Duodenal mucosa (tissue), 2 donors: ENCODE results near the gene NAMPT.
"Not testable (repeated sequence)": the region's sequence is repeated elsewhere in the genome, so short reads cannot be mapped to it uniquely, and the experiment has no call there.

Experiments used
- H3K27ac ChIP-seq: one replicate; pipeline ENCODE4 v1.7.0; 2013; ENCODE audit warnings: low read depth, low read length
- H3K27me3 ChIP-seq, 2 donors: one replicate each; pipeline ENCODE4 v1.7.0; 2013; ENCODE audit warnings: low read length in 2 of 2, control low read depth in 1 of 2; ENCODE audit not compliant: insufficient read depth in 2 of 2, control insufficient read depth in 1 of 2
- H3K36me3 ChIP-seq, 2 donors: one replicate each; pipeline ENCODE4 v1.7.0; 2013; ENCODE audit warnings: low read length in 2 of 2, control low read depth in 1 of 2; ENCODE audit not compliant: insufficient read depth in 2 of 2, control insufficient read depth in 1 of 2
- H3K4me1 ChIP-seq, 2 donors: one replicate each; pipeline ENCODE4 v1.7.0; 2013; ENCODE audit warnings: low read length in 2 of 2, control low read depth in 1 of 2; ENCODE audit not compliant: insufficient read depth in 2 of 2, control insufficient read depth in 1 of 2
- H3K4me3 ChIP-seq, 2 donors: one replicate each; pipeline ENCODE4 v1.7.0; 2013; ENCODE audit warnings: low read length in 2 of 2, low read depth in 1 of 2
- H3K9ac ChIP-seq, 2 donors: one replicate each; pipeline ENCODE4 v1.7.0; 2013; ENCODE audit warnings: low read length in 2 of 2, low read depth in 1 of 2
- H3K9me3 ChIP-seq, 2 donors: one replicate each; pipeline ENCODE4 v1.7.0; 2013; ENCODE audit warnings: low read length in 2 of 2, control low read depth in 1 of 2; ENCODE audit not compliant: control insufficient read depth in 1 of 2

NAMPT gene

GRCh38 chr7:106284714-106285050 lies at the start of gene NAMPT:
Gene NAMPT (minus strand): TSS chr7:106284983. CDS start chr7:106284884, 99 bp downstream.
- Histone ChIP-seq H3K9me3 (no peaks in the 10 kb centered on the region), H3K9ac (peak within 1 kb of the TSS; percentile 91 to 99), H3K4me3 (peak within 1 kb of the TSS; percentile 83 to 97), H3K27me3 (no peaks in the 10 kb centered on the region), H3K4me1 (peaks cover 6 to 37% of the 10 kb centered on the region in 2 donors), H3K27ac (peak within 1 kb of the TSS; percentile 98), H3K36me3 (no peaks in the 10 kb centered on the region)

DNA sequence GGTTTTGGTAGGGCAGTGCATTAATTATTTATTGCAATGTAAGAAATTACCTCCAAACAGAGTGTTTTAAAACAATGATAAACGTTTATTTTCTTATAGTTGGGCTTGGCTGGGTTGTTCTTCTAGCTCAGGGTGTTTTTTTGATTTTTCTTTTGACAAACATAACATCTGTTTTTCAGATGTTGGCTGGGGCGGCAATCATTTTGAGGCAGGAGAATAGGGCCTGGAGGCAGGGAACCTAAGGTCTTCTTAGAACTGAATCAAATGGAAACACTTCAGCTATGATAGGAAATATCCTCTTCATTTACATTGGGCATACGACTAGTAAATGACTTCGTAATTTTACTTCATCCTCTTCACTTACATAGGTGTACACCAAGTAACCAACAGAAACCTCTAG lies 47.4 kb upstream of the NAMPT start:
- Histone ChIP-seq H3K4me3 (no peak overlapping the region), H3K4me1 (no peaks in the 10 kb centered on the region), H3K9me3 (peaks cover 0 to 5% of the 10 kb centered on the region in 2 donors), H3K27me3 (no peaks in the 10 kb centered on the region), H3K36me3 (no peaks in the 10 kb centered on the region), H3K9ac (no peak overlapping the region), H3K27ac (no peak overlapping the region)

GRCh38 chr7:106331441-106332175 lies 46.8 kb upstream of the NAMPT start:
- Histone ChIP-seq H3K9ac (no peak overlapping the region), H3K4me3 (no peak overlapping the region), H3K4me1 (no peaks in the 10 kb centered on the region), H3K36me3 (no peaks in the 10 kb centered on the region), H3K9me3 (no peaks in the 10 kb centered on the region), H3K27me3 (no peaks in the 10 kb centered on the region), H3K27ac (no peak overlapping the region)

- Histone ChIP-seq H3K9me3 (no peaks in the 10 kb centered on the region), H3K27me3 (no peaks in the 10 kb centered on the region), H3K4me3 (no peak overlapping the region), H3K36me3 (no peaks in the 10 kb centered on the region), H3K27ac (no peak overlapping the region), H3K4me1 (no peaks in the 10 kb centered on the region), H3K9ac (no peak overlapping the region)
These were observed 45.4 kb upstream of the NAMPT start for GRCh38 chr7:106329971-106330733.

- H3K9me3 ChIP-seq = no peaks in the 10 kb centered on the region
- no peak overlapping the region for H3K9ac ChIP-seq
- H3K4me3 ChIP-seq = no peak overlapping the region
- H3K36me3 ChIP-seq = no peaks in the 10 kb centered on the region
- H3K4me1 ChIP-seq = no peaks in the 10 kb centered on the region
- H3K27me3 ChIP-seq = no peaks in the 10 kb centered on the region
- H3K27ac ChIP-seq = no peak overlapping the region
These were observed 44.6 kb upstream of the NAMPT start for GRCh38 chr7:106329408-106329807.

- H3K27me3 ChIP-seq = no peaks in the 10 kb centered on the region
- no peak overlapping the region for H3K4me3 ChIP-seq
- no peak overlapping the region for H3K9ac ChIP-seq
- H3K9me3 ChIP-seq = no peaks in the 10 kb centered on the region
- no peaks in the 10 kb centered on the region for H3K36me3 ChIP-seq
- no peaks in the 10 kb centered on the region for H3K4me1 ChIP-seq
- H3K27ac ChIP-seq = no peak overlapping the region
These were observed 43.0 kb upstream of the NAMPT start for GRCh38 chr7:106327538-106328481.

DNA sequence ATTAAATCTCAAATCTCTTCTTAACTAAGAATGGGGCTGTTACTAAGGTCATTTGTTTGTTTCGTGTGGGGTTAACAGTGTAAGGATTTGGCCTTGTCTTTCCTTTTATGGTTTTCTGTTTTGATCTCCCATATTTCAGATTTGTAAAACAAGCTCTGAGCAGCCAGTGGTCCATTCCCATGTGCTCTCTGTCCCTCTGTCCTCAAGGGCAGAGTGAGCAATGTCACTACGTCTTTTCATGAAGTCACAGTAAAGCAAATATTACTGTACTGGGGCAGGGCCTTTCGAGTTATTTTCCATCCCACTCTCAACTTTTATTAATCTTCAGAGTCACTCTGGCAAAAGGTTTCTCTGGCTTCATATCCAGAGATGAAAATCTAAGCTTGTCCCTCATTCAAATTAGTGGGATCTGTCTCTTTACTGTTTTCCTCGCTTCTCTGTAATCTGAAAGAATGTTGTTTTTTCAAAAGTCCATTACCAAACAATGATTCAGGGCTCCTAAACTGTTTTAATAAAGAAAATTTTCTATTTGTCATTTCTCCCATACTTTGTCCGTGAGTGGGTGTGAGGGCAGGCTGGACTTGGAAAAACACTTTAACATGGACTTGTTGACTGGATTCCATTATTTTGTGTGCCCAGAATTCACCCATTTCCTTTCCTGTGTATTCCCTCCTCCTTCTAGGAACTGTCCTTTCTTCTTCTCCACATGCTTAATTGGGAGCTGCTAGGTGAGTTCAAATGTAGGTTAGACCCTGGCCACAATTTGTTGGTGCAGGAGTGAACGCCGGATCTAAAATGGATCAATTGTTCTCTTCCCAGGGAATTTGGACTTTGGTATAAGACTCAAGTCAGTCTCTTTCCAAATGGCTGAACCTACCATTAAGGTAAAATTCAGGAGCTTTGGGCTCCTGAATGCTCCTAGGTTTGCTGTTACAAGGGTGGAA lies 42.1 kb upstream of the NAMPT start:
- Histone ChIP-seq H3K36me3 (no peaks in the 10 kb centered on the region), H3K9me3 (no peaks in the 10 kb centered on the region), H3K27me3 (no peaks in the 10 kb centered on the region), H3K4me1 (no peaks in the 10 kb centered on the region), H3K9ac (no peak overlapping the region), H3K27ac (no peak overlapping the region), H3K4me3 (no peak overlapping the region)

- not testable (repeated sequence) for H3K4me3 ChIP-seq, H3K9ac ChIP-seq, H3K27me3 ChIP-seq, H3K4me1 ChIP-seq, H3K9me3 ChIP-seq, H3K27ac ChIP-seq, H3K36me3 ChIP-seq
These were observed 39.7 kb upstream of the NAMPT start for GRCh38 chr7:106324509-106324908.

DNA sequence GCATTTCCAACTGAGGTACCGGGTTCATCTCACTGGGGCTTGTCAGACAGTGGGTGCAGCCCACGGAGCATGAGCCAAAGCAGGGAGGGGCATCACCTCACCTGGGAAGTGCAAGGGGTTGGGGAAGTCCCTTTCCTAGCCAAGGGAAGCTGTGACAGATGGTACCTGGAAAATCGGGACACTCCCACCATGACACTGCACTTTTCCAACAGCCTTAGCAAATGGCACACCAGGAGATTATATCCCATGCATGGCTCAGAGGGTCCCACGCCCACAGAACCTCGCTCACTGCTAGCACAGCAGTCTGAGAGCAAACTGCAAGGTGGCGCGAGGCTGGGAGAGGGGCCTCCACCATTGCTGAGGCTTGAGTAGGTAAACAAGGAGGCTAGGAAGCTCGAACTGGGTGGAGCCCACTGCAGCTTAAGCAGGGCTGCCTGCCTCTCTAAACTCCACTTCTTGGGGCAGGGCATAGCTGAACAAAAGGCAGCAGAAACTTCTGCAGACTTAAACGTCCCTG lies 35.5 kb upstream of the NAMPT start:
- not testable (repeated sequence) for H3K36me3 ChIP-seq

More for the DNA sequence above, 35.5 kb upstream of the NAMPT start:
- H3K27me3 ChIP-seq, H3K27ac ChIP-seq, H3K4me1 ChIP-seq, H3K4me3 ChIP-seq, H3K9me3 ChIP-seq, H3K9ac ChIP-seq: not testable (repeated sequence)
